Neural progenitor cell (in vitro differentiated cells): ENCODE results near the gene BCL2A1.

Experiments
- CTCF ChIP-seq: fragments of 200-600 bp; sonication (generic); IDR thresholded peaks from 2 replicates; pipeline ENCODE4 v1.5.1; 2017; ENCODE audit warnings: antibody characterized with exemption, mild to moderate bottlenecking
- EZH2phosphoT487 ChIP-seq: fragments of 200-600 bp; sonication (generic); IDR thresholded peaks from 2 replicates; pipeline ENCODE4 v1.6.1; 2017; ENCODE audit warnings: antibody characterized with exemption

GRCh38 chr15:79922512-79923078, 48.4 kb downstream of the BCL2A1 start:
- no peak for TF ChIP-seq CTCF
- TF ChIP-seq EZH2phosphoT487 = no peak
